Psoas muscle (tissue), 8 donors: ENCODE results near the gene DMAC2. TPM values are rescaled to one million over a fixed set of nuclear protein-coding genes. Genes with fewer than 3 reads are reported as not detected.

Experiments
- ATAC-seq, 4 donors: fragments of 200-7000 bp; cut with Tn5 transposase; one replicate each; pipeline ENCODE4 v1.9.1; 2020; ENCODE audit warnings: moderate library complexity in 3 of 4, mild to moderate bottlenecking in 2 of 4
- DNase-seq, 2 donors: peaks; one replicate each; pipeline ENCODE4 v3.0.0-alpha.2; 2020
- H3K27ac ChIP-seq: fragments of 200-600 bp; one replicate; pipeline ENCODE4 v1.8.0; 2022
- H3K27me3 ChIP-seq, 3 donors: fragments of 200-600 bp in 1 of 3; one replicate each; pipeline versions ENCODE4 v1.6.1 to v1.8.0; 2013 to 2022; ENCODE audit warnings: low read length in 2 of 3, mild to moderate bottlenecking in 2 of 3, moderate library complexity in 1 of 3; ENCODE audit not compliant: insufficient read depth in 3 of 3
- H3K36me3 ChIP-seq, 2 donors: fragments of 200-600 bp in 1 of 2; one replicate each; pipeline versions ENCODE4 v1.6.1 to v1.8.0; 2013 to 2022; ENCODE audit warnings: low read depth in 1 of 2, mild to moderate bottlenecking in 1 of 2, moderate library complexity in 1 of 2; ENCODE audit not compliant: insufficient read depth in 1 of 2
- H3K4me1 ChIP-seq: fragments of 200-600 bp; one replicate; pipeline ENCODE4 v1.8.0; 2022
- H3K4me3 ChIP-seq: fragments of 200-600 bp; one replicate; pipeline ENCODE4 v1.8.0; 2022; ENCODE audit warnings: mild to moderate bottlenecking
- H3K9me3 ChIP-seq: fragments of 200-600 bp; one replicate; pipeline ENCODE4 v1.8.0; 2022
- CTCF ChIP-seq: fragments of 200-600 bp; IDR thresholded peaks from one replicate; pipeline ENCODE4 v1.8.0; 2022; ENCODE audit warnings: antibody characterized with exemption
- WGBS, 3 donors: extraction: QIAGEN DNeasy Blood & Tissue Kit; methylation state at CpG; one replicate each; pipeline versions ENCODE4 v1.1.6 to v1.1.7; 2013; 5-methylcytosine and 5-hydroxymethylcytosine counted together
- intact Hi-C, 2 donors: fragments of 100-400 bp; cut with DNase I; formaldehyde crosslinking; loops; one replicate each; pipeline versions ENCODE4 v1.11.0 to v1.14.2; 2022
- polyA plus RNA-seq, 3 donors: library from polyadenylated mRNA; stranded (reverse); fragments of 200-250 nt; gene quantifications; one replicate each; pipeline ENCODE4 v1.2.3, GENCODE V29; 2013
- total RNA-seq, 4 donors: library from RNA; stranded (reverse); fragmentation: NEBNext Ultra II Directional in 2 of 4; extraction: Animal tissue kit (Norgen Biotek cat#: 25700) in 2 of 4; gene quantifications; one replicate each; pipeline versions ENCODE4 v1.2.1 to v1.2.4, GENCODE V29; 2021 to 2023
- donor health status: healthy with polysubstance abuse.
- donor health status: DM: no; HTN: no; CAD: no; lungs with moderate emphysema.
- donor health status: Bipolar disorder and iron deficiency.
- donor health status: healthy.
- donor health status: DM: yes; HTN: yes; CAD: no.
- donor health status: DM: no; HTN: no; CAD: no.
- donor health status: DM: no; HTN: no; CAD: no.
- donor health status: DM: yes; HTN: yes; CAD: no.

DMAC2 gene
- total and polyA plus RNA-seq, 7 donors: 37.6 to 113 (median 68.5) TPM

GRCh38 chr19:41397086-41398049 lies 42.3 kb downstream of the DMAC2 start, which contains the start of the genes BCKDHA and EXOSC5:
TSS of gene BCKDHA (plus strand) at chr19:41397818. CDS start at chr19:41397828, 10 bp downstream.
TSS of gene EXOSC5 (minus strand) at chr19:41397359. CDS start at chr19:41397328, 31 bp downstream.
- TF ChIP-seq CTCF: no peak
- H3K27ac ChIP-seq: peak within 1 kb of the TSS; percentile 93
- H3K4me1 ChIP-seq: peaks cover 12% of the 10 kb centered on the region
- ATAC-seq (peak; percentile 97 to 99 (median 98)), DNase-seq (peak; percentile 100)
- H3K36me3 ChIP-seq: peaks cover 0 to 6% of the 10 kb centered on the region in 2 donors
- no peaks in the 10 kb centered on the region for H3K27me3 ChIP-seq
- H3K4me3 ChIP-seq: peak within 1 kb of the TSS; percentile 89
- no peaks in the 10 kb centered on the region for H3K9me3 ChIP-seq
- intact Hi-C loops: loop anchor here in 1 of 2 donors (5.0 kb wide), 1 partner anchor 40 kb away; the partner anchor contains the start of gene DMAC2
- WGBS, 3 donors: 0 to 1% (median 0%) methylated on average over 50 of the region's 50 CpGs

- 57 to 62% (median 61%) methylated on average over 6 of the region's 6 CpGs for WGBS, 3 donors
- peaks cover 4 to 26% of the 10 kb centered on the region in 2 donors for H3K36me3 ChIP-seq
- no peak overlapping the region for H3K4me3 ChIP-seq
- ATAC-seq (no peak), DNase-seq (no peak)
- intact Hi-C loops: loop anchor here in 1 of 2 donors (5.0 kb wide), 1 partner anchor 42 kb away; the partner anchor contains the start of gene DMAC2
- no peak overlapping the region for H3K27ac ChIP-seq
- H3K27me3 ChIP-seq: no peaks in the 10 kb centered on the region
- no peaks in the 10 kb centered on the region for H3K9me3 ChIP-seq
- peaks cover 12% of the 10 kb centered on the region for H3K4me1 ChIP-seq
- TF ChIP-seq CTCF: no peak
These were observed 44.4 kb downstream of the DMAC2 start for GRCh38 chr19:41395355-41395754.

GRCh38 chr19:41392775-41393174 lies 46.9 kb downstream of the DMAC2 start:
- Histone ChIP-seq H3K4me1 (no peaks in the 10 kb centered on the region), H3K9me3 (no peaks in the 10 kb centered on the region), H3K27ac (no peak overlapping the region), H3K4me3 (no peak overlapping the region), H3K36me3 (peaks cover 4 to 52% of the 10 kb centered on the region in 2 donors), H3K27me3 (no peaks in the 10 kb centered on the region)
- 67 to 72% (median 71%) methylated on average over 12 of the region's 12 CpGs for WGBS, 3 donors
- no peak for DNase-seq
- ATAC-seq: no peak
- intact Hi-C loops: no loop called here
- no peak for TF ChIP-seq CTCF

- WGBS, 3 donors: 86 to 91% (median 90%) methylated on average over 11 of the region's 11 CpGs
- Histone ChIP-seq H3K4me3 (no peak overlapping the region), H3K9me3 (no peaks in the 10 kb centered on the region), H3K27ac (no peak overlapping the region), H3K4me1 (no peaks in the 10 kb centered on the region), H3K27me3 (no peaks in the 10 kb centered on the region), H3K36me3 (peaks cover 4 to 63% of the 10 kb centered on the region in 2 donors)
- intact Hi-C loops: no loop called here
- DNase-seq: no peak
- TF ChIP-seq CTCF: no peak
- ATAC-seq: no peak
These were observed 48.1 kb downstream of the DMAC2 start for GRCh38 chr19:41391618-41392017.
